GM18498 (cell line): ENCODE data around the gene DAP3.
"Not testable (repeated sequence)": the region's sequence is repeated elsewhere in the genome, so short reads cannot be mapped to it uniquely, and the experiment has no call there.

Experiments used
- ATAC-seq: cut with Tn5 transposase; IDR thresholded peaks from one replicate; pipeline ENCODE4 v1.9.1; 2021; ENCODE audit warnings: mild to moderate bottlenecking, moderate library complexity; ENCODE audit not compliant: unreplicated experiment

Gene DAP3

GRCh38 chr1:155767399-155767989 lies 78.6 kb downstream of the DAP3 start:
- ATAC-seq, result not testable (repeated sequence)

- no peak for ATAC-seq
Measured at GRCh38 chr1:155769257-155769656, 80.4 kb downstream of the DAP3 start.

DNA sequence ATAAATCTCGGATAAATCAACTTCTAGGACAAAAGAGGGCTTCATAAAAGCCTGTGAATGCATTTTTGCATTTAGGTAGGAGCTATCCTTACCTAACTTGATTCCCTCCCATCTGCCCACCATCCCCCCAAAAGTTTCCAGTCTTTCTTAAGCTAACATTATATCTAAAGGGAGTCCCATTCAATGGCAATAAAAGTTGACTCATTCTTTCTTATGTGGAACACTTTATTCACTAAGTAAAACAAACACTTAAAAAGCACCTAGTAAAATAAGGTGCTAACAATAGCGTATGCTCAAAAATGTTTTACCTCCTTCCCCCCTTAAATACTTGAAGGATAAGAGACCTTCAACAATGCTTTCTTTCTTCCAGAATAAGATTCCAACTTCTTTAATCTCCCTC lies 84.3 kb downstream of the DAP3 start:
- ATAC-seq, result no peak

- ATAC-seq, result no peak
Measured at GRCh38 chr1:155776414-155776813, 87.5 kb downstream of the DAP3 start.

DNA sequence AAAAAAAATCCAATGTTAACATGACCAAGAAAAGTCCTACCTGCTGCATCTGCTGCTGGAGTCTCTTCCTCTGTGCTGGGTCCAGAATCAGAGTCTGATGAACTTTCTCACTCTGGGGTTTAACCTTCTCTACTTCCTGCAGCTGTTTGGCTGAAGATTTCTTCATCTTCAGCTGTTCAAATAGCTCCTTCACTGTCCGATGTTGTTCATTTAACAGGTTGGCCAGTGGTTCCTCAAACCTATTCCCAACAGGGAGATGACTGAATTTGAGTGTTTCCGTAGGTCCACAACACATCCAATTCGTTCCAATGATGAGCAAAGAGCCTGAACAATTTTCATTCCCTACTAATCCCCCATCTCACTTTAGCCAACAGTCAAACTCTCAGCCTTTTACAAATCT lies 88.7 kb downstream of the DAP3 start:
- no peak for ATAC-seq
